ENCODE measurements around the gene NIPAL4. TPM values are rescaled to one million over a fixed set of nuclear protein-coding genes. Genes with fewer than 3 reads are reported as not detected.

The NIPAL4 gene
- polyA plus RNA-seq, 1 donor from 2014 or later, result not detected

- TF ChIP-seq, protein P1, sequence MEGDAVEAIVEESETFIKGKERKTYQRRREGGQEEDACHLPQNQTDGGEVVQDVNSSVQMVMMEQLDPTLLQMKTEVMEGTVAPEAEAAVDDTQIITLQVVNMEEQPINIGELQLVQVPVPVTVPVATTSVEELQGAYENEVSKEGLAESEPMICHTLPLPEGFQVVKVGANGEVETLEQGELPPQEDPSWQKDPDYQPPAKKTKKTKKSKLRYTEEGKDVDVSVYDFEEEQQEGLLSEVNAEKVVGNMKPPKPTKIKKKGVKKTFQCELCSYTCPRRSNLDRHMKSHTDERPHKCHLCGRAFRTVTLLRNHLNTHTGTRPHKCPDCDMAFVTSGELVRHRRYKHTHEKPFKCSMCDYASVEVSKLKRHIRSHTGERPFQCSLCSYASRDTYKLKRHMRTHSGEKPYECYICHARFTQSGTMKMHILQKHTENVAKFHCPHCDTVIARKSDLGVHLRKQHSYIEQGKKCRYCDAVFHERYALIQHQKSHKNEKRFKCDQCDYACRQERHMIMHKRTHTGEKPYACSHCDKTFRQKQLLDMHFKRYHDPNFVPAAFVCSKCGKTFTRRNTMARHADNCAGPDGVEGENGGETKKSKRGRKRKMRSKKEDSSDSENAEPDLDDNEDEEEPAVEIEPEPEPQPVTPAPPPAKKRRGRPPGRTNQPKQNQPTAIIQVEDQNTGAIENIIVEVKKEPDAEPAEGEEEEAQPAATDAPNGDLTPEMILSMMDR (IDR thresholded peaks at IDR 0.05; ENCODE audit: poor library complexity, severe bottlenecking), result no peak
- no peak for TF ChIP-seq EP300 (conservative IDR thresholded peaks at IDR 0.05; ENCODE audit: poor library complexity, severe bottlenecking)
- TF ChIP-seq POLR2AphosphoS5 (IDR thresholded peaks at IDR 0.05), result no peak
- TF ChIP-seq REST (IDR thresholded peaks at IDR 0.05; ENCODE audit: borderline replicate concordance), result no peak
- no peak for TF ChIP-seq EZH2 (IDR thresholded peaks at IDR 0.05; ENCODE audit: borderline replicate concordance, insufficient read depth, low read length, poor library complexity, severe bottlenecking)
- no peak for TF ChIP-seq TAF1 (IDR thresholded peaks at IDR 0.05; ENCODE audit: low read depth)
- TF ChIP-seq MXI1 (conservative IDR thresholded peaks at IDR 0.05; ENCODE audit: poor library complexity, severe bottlenecking), result no peak
- no peak for TF ChIP-seq RAD21 (conservative IDR thresholded peaks at IDR 0.05)
- TF ChIP-seq SMC3 (conservative IDR thresholded peaks at IDR 0.05; ENCODE audit: poor library complexity), result no peak
- H3K4me2 ChIP-seq (ENCODE audit: low read length), result no peak overlapping the region
- no peak overlapping the region for H3K4me3 ChIP-seq (ENCODE audit: low read length)
- no peaks in the 10 kb centered on the region for H3F3A ChIP-seq (ENCODE audit: insufficient read depth, low read length, poor library complexity, severe bottlenecking)
- H3K9me3 ChIP-seq (ENCODE audit: low read length), result no peaks in the 10 kb centered on the region
- no peaks in the 10 kb centered on the region for H3K9me2 ChIP-seq (ENCODE audit: insufficient read depth, low read length)
- H3K9ac ChIP-seq (ENCODE audit: low read length), result no peak overlapping the region
- H3K27me3 ChIP-seq (ENCODE audit: insufficient read depth, low read depth, low read length), result no peaks in the 10 kb centered on the region
- no peak overlapping the region for H2AFZ ChIP-seq (ENCODE audit: low read depth, low read length)
- H3K36me3 ChIP-seq (ENCODE audit: insufficient read depth, low read length), result peaks cover 11% of the 10 kb centered on the region
- no peaks in the 10 kb centered on the region for H3K79me2 ChIP-seq (replicated peaks; ENCODE audit: insufficient read depth, low read length)
- H3K27ac ChIP-seq (ENCODE audit: low read length), result no peak overlapping the region
- no peaks in the 10 kb centered on the region for H4K20me1 ChIP-seq (ENCODE audit: insufficient read depth)
Measured at GRCh38 chr5:157468293-157468965, 8.4 kb downstream of the NIPAL4 start.

GRCh38 chr5:157469073-157469472, 9.1 kb downstream of the NIPAL4 start:
- no peaks in the 10 kb centered on the region for H3K9me3 ChIP-seq (ENCODE audit: low read length)
- no peak overlapping the region for H3K4me2 ChIP-seq (ENCODE audit: low read length)
- H3K79me2 ChIP-seq (replicated peaks; ENCODE audit: insufficient read depth, low read length), result no peaks in the 10 kb centered on the region
- H4K20me1 ChIP-seq (ENCODE audit: insufficient read depth), result no peaks in the 10 kb centered on the region
- no peaks in the 10 kb centered on the region for H3K27me3 ChIP-seq (ENCODE audit: insufficient read depth, low read depth, low read length)
- H3K9ac ChIP-seq (ENCODE audit: low read length), result no peak overlapping the region
- peaks cover 11% of the 10 kb centered on the region for H3K36me3 ChIP-seq (ENCODE audit: insufficient read depth, low read length)
- no peak overlapping the region for H2AFZ ChIP-seq (ENCODE audit: low read depth, low read length)
- no peak overlapping the region for H3K4me3 ChIP-seq (ENCODE audit: low read length)
- no peaks in the 10 kb centered on the region for H3F3A ChIP-seq (ENCODE audit: insufficient read depth, low read length, poor library complexity, severe bottlenecking)
- H3K9me2 ChIP-seq (ENCODE audit: insufficient read depth, low read length), result no peaks in the 10 kb centered on the region
- H3K27ac ChIP-seq (ENCODE audit: low read length), result no peak overlapping the region
- TF ChIP-seq MXI1 (conservative IDR thresholded peaks at IDR 0.05; ENCODE audit: poor library complexity, severe bottlenecking) (no peak), EP300 (conservative IDR thresholded peaks at IDR 0.05; ENCODE audit: poor library complexity, severe bottlenecking) (no peak), TAF1 (IDR thresholded peaks at IDR 0.05; ENCODE audit: low read depth) (no peak), POLR2AphosphoS5 (IDR thresholded peaks at IDR 0.05) (no peak), RAD21 (conservative IDR thresholded peaks at IDR 0.05) (no peak), REST (IDR thresholded peaks at IDR 0.05; ENCODE audit: borderline replicate concordance) (no peak), SMC3 (conservative IDR thresholded peaks at IDR 0.05; ENCODE audit: poor library complexity) (no peak), EZH2 (IDR thresholded peaks at IDR 0.05; ENCODE audit: borderline replicate concordance, insufficient read depth, low read length, poor library complexity, severe bottlenecking) (no peak)
- TF ChIP-seq, protein P1 (IDR thresholded peaks at IDR 0.05; ENCODE audit: poor library complexity, severe bottlenecking), result no peak
